Measurements from ENCODE around the gene CHST12. TPM values are rescaled to one million over a fixed set of nuclear protein-coding genes. Genes with fewer than 3 reads are reported as not detected.

The CHST12 gene
- total and polyA plus RNA-seq, 2 of the 4 experiments (the other 2 are of a cell fraction): 3.8 to 27.0 TPM

DNA sequence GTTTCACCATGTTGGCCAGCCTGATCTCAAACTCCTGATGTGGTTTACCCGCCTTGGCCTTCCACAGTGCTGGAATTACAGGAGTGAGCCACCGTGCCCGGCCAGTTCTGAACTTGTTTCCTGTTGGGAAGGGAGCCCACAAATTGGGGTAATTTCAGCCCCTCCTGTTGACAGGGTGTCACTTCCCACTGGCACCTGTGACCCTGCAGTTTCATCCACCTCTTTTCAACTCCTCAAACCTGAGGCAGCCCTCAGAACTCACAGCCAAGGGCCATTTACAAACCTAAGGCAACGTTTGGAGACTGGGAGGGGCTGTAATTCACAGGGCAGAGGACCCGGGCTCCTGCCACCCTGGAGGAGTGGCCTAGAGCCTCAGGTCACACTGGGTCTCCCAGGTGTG is 22.2 kb upstream of the CHST12 start:
- Histone ChIP-seq H3K23ac (ENCODE audit: low read depth, low read length) (no peak overlapping the region), H2AK5ac (ENCODE audit: low read depth, low read length) (no peak overlapping the region), H3K9me1 (ENCODE audit: insufficient read depth, low read length) (peaks cover 3% of the 10 kb centered on the region; the same call in 1 of the 2 replicates), H3K27ac (ENCODE audit: insufficient read depth, low read length) (no peak overlapping the region), H3K18ac (ENCODE audit: low read depth, low read length) (no peak overlapping the region), H2AFZ (replicated peaks; ENCODE audit: low read length, poor library complexity) (no peak overlapping the region), H3K9me3 (ENCODE audit: control insufficient read depth, insufficient read depth, low read length) (no peaks in the 10 kb centered on the region), H2BK20ac (ENCODE audit: low read depth, low read length) (no peak overlapping the region), H2AK9ac (replicated peaks; ENCODE audit: low read depth, low read length, poor library complexity) (no peak overlapping the region), H3K9ac (ENCODE audit: low read depth, low read length) (no peak overlapping the region), H3K4me1 (ENCODE audit: control insufficient read depth, insufficient read depth, low read length) (no peaks in the 10 kb centered on the region), H3K56ac (ENCODE audit: extremely low read depth, insufficient read depth, low read length) (no peak overlapping the region), H2BK5ac (ENCODE audit: low read depth, low read length, poor library complexity, severe bottlenecking) (no peak overlapping the region), H3K4me2 (ENCODE audit: low read depth, low read length) (no peak overlapping the region), H3K4me3 (ENCODE audit: insufficient read depth, low read depth, low read length) (no peak overlapping the region), H3K14ac (replicated peaks; ENCODE audit: low read depth, low read length) (no peak overlapping the region), H4K8ac (ENCODE audit: low read depth in 2 of 2, low read length in 2 of 2) (no peak overlapping the region), H4K5ac (ENCODE audit: low read depth, low read length) (no peak overlapping the region), H3K79me1 (ENCODE audit: low read depth in 1 of 2, low read length in 2 of 2) (peaks cover 12 to 30% of the 10 kb centered on the region in 2 experiments), H3K4ac (ENCODE audit: low read depth, low read length) (no peak overlapping the region), H4K20me1 (ENCODE audit: insufficient read depth, low read length) (peaks cover 30% of the 10 kb centered on the region), H3K36me3 (ENCODE audit: control insufficient read depth, insufficient read depth, low read length) (peaks cover 59% of the 10 kb centered on the region), H3K27me3 (ENCODE audit: control insufficient read depth, insufficient read depth, low read length) (no peaks in the 10 kb centered on the region), H4K91ac (ENCODE audit: insufficient read depth, low read depth, low read length) (no peak overlapping the region), H2BK120ac (ENCODE audit: low read depth, low read length) (no peak overlapping the region), H2BK15ac (ENCODE audit: low read depth, low read length) (no peak overlapping the region)
- CTCF ChIA-PET: no interaction called here
- no TSS peak for BruUV-seq (replicated peaks)
- POLR2A ChIA-PET (ENCODE audit: unreplicated experiment): no interaction called here
- no peak for DNase-seq
- intact Hi-C loops (cut with micrococcal nuclease) (no loop called here), dilution Hi-C loops (cut with HindIII; ENCODE audit: low sequenced_read_pairs, unreplicated experiment) (no loop called here), in situ Hi-C loops (cut with MboI; ENCODE audit: low sequenced_read_pairs) (no loop called here)
- TF ChIP-seq MXI1 (IDR thresholded peaks at IDR 0.05; ENCODE audit: borderline replicate concordance, low read depth, low read length) (no peak), USF2 (IDR thresholded peaks at IDR 0.05; ENCODE audit: low read depth, low read length) (no peak), RCOR1 (IDR thresholded peaks at IDR 0.05; ENCODE audit: insufficient replicate concordance, low read length) (no peak), CHD1 (IDR thresholded peaks at IDR 0.05; ENCODE audit: low read depth, low read length) (no peak), RFX5 (IDR thresholded peaks at IDR 0.05; ENCODE audit: low read depth, low read length) (no peak)
- 64% methylated on average over 3 of the region's 5 CpGs; no CpG with 5 or more reads in 1 of the 2 experiments for WGBS, 2 experiments (ENCODE audit: extremely low coverage in 2 of 2, insufficient read length in 1 of 2)
- ATAC-seq (ENCODE audit: low read depth): no peak

All from IMR-90 (cell line).